Muscle of back (tissue), 11 donors: ENCODE data around the gene ANP32E. TPM values are rescaled to one million over a fixed set of nuclear protein-coding genes. Genes with fewer than 3 reads are reported as not detected.
"Not testable (repeated sequence)": the region's sequence is repeated elsewhere in the genome, so short reads cannot be mapped to it uniquely, and the experiment has no call there.

Source experiments
- DNase-seq, 3 donors: peaks; one replicate each; pipeline versions ENCODE4 v3.0.0 to v3.0.0-alpha.2; 2013
- polyA plus RNA-seq, 10 donors: library from polyadenylated mRNA; unstranded; fragments of 120-200 nt; gene quantifications; one replicate each; pipeline ENCODE4 v1.2.1, GENCODE V29; 2013; ENCODE audit not compliant: insufficient read length in 10 of 10

Gene ANP32E
- polyA plus RNA-seq, 10 donors: 35.6 to 54.5 (median 44.6) TPM

DNA sequence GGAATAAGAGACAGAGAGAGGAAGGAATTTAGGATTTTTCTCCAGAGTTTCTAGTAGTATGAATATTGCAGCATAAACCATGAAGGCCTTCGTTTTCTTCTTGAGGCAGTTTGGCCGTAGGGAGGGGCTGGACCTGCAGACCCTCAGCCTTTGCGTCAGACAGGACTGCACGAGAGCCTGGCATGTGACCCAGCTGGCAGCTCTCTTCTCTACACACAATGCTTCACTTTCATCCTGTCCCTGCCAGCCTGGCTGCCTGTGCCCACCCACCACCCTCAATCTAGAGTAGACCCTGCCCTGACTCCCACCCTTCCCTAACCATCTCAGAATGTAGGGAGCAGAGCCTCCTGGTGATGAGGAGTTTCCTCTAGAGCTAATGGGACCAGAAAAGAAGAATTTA lies 23.3 kb upstream of the ANP32E start:
- no peak for DNase-seq

DNA sequence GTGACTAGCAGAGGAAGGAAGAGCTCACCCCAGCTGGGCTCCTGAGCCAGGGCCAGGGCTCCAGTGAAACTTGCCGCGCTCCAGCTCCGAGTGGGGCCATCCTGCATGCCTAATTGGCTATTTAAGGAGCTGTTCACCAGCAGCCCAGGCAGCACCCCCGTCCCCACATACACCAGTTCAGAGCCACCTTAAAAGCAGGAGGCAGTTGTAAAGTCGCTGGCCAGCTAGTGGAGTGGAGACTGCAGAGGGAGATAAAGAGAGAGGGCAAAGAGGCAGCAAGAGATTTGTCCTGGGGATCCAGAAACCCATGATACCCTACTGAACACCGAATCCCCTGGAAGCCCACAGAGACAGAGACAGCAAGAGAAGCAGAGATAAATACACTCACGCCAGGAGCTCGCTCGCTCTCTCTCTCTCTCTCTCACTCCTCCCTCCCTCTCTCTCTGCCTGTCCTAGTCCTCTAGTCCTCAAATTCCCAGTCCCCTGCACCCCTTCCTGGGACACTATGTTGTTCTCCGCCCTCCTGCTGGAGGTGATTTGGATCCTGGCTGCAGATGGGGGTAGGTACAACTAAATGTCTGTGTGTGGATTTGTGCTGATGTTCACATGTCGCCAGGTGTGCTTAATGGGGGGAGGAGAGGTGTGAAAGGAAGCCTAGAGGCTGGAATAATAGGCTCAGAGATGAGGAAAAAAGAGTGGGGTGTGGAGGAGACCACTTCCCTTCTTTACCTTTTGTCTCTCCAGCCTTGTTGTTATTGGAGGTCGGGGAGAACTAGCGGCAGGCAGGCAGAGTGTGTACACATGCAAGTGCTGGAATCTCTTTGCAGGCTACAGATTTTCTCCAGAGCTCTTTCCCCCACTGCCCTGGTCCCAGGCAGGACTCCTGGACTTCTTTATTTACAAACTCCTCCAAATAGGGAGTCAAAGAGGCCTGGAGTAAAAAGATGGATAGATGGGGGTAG lies 22.0 kb upstream of the ANP32E start, which contains the start of gene CA14:
Gene CA14, plus strand, starts transcription at position 151 of the 962 bp plus-strand sequence. Its CDS starts 355 bp downstream, at position 506.
- peak in 1 of 3 donors; percentile 20 for DNase-seq

DNA sequence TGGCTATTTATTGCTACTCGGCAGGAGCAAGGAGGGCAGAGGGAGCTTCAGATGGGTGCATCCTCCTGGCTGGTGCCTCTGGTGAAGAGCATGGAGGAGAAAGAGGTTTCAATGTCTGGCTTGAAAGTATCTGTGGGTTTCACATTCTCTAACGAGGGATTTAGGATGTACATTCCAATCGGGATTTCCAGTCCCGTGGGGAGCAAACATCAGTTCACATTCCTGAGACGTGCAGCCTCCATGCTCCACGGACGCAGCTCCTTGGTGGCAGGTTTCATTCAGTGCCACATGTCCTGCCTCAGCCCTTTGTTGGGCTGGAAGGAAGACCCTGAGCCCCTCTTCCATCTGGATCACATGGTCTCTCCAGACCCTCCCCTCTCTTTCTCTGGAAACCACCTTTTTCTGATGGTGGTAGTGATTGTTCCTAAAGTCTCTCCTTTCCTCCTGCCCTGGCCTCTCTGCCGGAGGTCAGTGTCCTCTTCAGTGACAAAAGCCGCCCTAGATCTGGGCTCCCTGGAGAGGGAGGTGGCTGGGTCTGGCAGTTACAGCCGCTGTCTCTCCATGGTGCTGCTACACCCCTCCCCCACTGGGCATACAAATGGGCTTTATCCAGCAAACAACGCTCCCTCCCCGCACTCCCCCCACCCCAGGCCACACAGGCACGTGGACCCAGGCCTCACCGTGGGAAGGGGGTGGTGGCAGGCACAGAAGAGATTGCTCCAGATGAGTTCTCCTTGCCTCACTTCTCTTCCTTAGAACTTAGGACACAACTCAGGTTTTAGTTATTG lies 20.8 kb upstream of the ANP32E start:
- no peak for DNase-seq

DNA sequence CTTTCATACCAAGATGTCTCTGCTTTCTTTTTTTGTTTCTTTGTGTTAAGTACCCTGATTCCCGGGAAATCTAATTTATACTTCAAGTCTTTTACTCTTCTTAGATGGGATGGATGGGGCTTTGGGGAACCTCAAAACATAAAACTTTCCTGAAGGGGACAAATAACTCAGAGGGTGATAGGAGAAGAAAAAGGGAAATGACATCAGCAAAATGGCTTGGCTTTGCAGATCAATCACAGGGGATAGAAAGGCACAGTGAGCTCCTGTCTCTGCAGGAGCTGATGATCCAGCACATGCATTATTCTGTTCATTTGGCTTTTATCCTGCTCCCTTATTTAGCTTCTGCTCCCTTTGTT lies 20.3 kb upstream of the ANP32E start:
- DNase-seq: no peak

DNA sequence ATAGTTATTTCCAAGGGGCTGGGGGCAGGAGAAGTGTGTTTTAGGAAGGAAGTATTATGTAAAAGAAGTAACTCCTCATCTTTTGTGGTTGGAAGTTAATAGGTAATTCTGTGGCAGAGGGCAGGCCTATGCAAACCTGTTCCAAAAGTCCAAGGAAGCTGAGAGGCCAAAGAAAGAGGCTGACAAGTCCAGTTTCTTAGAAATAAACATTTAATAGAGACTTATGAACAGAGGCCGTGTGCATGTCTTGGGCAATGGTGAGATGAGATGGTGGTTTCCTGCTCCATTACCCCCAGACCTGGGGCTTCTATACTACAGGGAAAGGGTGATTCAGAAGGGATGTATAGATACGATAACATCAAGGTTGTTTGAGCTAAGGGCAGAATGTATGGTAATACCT lies 14.0 kb upstream of the ANP32E start:
- DNase-seq: no peak

DNA sequence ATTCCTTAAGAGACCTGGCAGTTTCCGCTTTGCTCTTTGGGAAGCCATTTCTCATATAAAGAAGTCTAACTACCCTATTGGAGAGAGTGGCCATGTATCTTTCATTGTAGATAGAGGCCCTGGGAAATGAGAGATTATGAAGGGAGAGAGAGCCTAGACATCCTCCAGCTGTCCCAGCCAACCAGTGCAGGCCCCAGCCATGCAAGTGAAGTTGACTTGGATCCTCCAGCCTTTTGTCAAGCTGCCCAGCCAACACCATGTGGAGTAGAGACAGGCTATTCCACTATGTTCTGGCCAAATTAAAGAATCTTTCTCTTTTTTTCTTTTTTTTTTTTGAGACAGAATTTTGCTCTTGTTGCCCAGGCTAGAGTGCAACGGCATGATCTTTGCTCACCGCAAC lies 7.1 kb upstream of the ANP32E start:
- no peak for DNase-seq

DNA sequence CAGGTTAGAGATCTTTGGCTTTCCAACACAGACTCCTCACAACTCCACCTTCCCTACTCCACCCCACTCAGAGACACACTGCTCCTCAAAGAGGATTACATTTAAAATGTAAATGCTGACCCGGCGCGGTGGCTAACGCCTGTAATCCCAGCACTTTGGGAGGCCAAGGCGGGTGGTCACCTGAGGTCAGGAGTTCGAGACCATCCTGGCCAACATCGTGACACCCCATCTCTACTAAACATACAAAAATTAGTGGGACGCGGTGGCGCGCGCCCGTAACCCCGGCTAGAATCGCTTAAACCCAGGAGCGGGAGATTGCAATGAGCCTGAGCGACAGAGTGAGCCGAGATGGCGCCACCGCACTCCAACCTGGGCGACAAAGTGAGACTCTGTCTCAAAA lies 1.8 kb upstream of the ANP32E start:
- no peak for DNase-seq

DNA sequence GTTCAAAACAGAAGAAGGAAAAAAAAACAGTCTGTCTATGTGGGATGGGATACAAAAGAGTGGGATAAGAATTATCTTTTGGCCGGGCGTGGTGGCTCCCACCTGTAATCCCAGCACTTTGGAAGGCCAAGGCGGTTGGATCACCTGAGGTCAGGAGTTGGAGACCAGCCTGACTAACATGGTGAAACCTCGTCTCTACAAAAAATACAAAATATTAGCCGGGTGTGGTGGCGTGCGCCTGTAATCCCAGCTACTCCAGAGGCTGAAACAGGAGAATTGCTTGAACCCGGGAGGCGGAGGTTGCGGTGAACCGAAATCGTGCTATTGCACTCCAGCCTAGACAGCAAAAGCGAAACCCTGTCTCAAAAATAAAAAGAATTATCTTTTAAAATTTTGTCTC lies 1.3 kb upstream of the ANP32E start:
- DNase-seq: not testable (repeated sequence)

DNA sequence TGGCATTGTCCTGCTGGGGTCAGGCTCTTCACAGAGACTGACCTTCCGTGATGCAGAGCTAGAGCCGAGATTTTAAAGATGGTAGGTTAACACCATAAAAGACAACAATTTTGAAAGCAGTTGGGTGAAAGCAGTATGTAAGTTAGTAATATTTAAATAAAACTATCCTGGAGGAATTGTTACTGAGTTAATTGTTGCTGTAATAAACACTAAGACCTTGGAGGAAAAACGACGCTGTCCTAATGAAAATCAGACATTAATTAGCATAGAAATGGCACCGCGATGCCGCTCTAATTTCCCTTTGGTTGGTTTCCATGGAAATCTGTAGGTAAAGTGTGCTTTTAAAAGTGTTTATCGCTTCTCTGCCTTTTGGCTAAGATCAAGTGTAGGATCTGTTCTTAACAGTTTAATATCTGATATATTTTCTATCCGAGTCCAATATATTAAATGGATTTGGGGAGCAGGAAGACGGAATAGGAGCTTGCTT lies 745 bp upstream of the ANP32E start:
- no peak for DNase-seq

DNA sequence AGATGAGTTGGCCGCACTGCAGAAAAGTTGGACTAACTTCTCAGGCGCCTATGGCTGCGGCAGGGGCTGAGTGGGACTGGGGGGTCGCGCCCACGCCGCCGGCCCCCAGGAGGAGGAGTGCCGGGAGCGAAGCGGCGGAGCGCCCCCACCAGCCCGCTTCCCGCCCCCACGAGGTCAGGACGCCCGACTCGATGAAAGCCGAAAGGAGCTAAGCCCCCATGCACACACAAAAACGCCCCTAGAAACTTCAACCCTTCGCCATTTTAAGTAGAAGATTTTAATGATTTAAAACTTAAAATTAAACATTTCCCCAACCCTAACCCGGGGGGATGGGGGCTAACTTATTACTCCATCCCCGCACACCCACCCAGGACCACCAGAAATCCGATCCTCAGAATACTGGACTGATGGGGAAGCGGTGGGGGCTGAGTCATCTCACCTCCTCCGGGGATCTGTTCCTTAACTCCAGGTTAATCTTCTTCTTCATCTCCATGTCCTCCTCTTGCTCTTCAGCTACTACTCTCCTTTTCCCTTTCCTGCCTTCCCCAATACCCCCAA lies 539 bp downstream of the ANP32E start:
- peak in 1 of 3 donors; percentile 79 for DNase-seq

DNA sequence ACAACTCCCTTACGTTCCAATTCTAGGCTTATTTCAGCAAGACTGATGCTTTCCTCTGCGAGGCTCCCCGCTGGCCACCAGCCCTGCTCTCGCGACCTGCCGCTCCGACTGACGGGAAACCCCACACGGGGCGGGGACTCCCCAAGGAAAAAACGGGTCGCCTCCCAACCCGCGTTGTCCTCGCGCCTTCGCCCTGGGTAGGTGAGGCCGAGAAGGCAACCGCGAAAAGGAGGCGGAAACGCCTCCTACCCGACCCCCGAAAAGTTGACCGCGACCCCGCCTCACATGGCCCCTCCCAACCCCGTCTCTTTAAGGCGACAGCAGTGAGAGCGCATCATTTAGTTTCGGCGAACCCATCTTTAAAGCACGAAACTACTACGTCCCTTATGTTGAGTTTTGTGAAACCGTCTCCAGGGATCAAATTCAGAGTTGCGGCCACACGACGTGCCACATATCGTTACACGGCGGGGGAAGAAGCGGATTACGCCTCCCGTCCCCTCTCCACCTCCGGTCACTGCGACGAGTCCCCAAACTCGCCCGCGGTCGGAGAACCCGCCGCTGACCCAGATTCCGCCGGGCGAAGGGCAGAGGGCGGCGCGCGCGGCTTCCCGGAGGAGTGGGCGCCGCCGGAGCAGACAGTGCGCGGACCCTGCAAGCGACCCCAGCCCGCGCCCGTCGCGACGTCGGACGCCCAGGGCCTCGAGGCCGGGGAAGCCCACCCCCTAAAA lies 1.2 kb downstream of the ANP32E start:
- DNase-seq: peak; percentile 73 to 95 (median 86)

DNA sequence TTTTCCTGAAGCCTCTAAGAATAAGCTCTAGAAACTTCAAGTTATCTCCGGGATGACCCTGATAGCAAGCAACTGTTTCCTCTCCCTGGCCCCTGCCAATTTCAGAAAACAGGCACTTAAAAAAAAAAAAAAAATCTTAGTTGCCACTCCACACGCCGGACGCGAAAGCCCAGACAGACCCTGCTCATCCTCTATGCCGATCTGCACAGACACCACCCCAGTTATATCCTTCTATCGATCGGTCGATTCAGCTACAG lies 1.7 kb downstream of the ANP32E start:
- DNase-seq: no peak

DNA sequence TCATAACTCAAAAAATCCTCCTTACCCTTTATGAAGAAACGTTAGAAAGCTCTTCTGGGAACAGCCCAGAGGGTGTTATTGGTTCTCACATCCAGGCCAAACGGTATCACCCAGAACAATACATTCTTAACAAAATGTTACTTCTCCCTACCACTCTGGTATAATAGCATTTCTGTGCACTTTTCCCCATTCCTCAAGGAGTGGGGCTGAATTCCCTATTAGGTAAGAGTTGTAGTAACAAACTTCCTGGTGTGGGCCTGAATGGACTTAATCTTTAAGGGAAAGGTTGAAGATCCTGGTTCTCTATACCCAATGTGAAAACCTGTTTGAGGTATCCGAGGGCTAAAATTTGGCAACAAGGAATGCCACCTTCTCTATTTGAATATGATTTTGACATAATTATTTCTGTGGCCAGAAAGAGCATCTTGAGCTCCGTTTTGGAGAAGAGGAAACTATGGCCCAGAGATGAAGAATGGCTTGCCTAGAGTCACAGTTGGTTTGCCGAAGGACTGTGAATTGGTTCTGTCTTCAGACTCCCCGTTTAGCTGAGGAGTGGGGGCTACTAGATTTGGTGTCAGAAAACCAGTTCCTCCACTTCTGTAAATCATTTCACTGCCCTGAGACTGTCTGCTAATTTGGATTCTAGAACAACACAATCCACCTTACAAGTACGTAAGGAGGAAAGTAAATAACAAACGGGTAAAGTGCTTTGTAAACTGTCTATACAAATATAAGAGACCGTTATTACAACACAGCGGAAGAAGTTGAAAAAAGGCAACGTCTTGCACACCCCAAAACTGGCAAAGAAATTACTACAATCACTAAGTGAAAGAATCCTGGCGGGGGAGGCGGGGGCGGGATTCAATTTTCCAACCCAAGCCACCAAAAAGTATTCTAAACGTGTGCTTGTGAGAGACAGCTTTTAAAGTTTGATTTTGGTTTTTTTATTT lies 2.3 kb downstream of the ANP32E start:
- DNase-seq: no peak

DNA sequence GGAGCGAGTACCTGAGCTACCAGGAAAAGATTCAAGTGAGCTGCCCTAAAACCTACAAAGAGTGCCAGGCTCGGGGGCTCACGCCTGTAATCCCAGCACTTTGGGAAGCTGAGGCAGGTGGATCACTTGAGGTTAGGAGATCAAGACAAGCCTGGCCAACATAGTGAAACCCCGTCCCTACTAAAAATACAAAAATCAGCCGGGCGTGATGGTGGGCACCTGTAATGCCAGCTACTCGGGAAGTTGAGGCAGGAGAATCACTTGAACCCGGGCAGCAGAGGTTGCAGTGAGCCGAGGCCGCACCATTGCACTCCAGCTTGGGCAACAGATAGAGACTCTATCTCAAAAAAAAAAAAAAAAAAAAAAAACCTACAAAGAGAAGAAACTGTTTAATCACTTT lies 3.0 kb downstream of the ANP32E start:
- not testable (repeated sequence) for DNase-seq

DNA sequence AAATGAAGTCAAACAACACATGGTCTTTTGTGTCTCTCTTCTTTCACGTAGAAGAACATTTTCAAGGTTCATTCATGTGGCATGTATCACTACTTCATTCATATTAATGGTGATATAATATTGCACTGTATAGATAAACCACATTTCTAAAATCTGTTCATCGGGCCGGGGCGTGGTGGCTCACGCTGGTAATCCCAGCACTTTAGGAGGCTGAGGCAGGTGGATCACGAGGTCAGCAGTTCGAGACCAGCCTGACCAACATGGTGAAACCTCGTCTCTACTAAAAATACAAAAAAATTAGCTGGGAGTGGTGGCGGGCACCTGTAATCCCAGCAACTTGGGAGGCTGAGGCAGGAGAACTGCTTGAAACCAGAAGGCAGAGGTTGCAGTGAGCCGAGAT lies 7.7 kb downstream of the ANP32E start:
- not testable (repeated sequence) for DNase-seq

DNA sequence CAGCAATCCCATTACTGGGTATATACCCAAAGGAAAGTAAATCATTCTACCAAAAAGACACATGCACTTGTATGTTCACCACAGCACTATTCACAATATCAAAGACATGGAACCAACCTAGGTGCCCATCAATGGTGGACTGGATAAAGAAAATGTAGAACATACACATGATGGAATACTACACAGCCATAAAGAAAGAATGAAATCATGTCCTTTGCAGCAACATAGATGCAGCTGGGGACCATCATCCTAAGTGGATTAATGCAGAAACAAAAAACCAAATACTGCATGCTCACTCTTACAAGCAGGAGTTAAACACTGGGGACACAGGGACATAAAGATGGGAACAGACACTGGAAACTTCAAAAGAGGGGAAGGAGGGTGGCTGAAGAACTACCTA lies 8.7 kb downstream of the ANP32E start:
- DNase-seq: no peak

DNA sequence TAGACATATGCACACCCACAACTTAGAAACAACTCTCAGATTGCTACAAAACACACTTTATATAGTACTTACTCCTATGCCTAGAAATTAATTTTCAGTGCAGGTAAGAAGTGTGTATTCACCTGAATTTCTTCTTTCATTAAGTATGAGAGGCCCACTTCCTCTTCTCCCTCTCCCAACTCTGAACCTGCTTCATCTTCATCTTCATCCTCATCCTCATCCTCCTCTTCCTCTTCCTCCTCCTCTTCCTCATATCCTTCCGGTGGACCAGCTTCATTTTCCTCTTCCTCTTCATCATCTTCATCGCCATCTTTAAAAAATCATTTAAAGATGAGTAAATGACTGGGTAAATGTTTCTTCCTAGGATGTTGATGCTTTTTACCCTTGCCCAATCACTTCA lies 9.4 kb downstream of the ANP32E start:
- no peak for DNase-seq

DNA sequence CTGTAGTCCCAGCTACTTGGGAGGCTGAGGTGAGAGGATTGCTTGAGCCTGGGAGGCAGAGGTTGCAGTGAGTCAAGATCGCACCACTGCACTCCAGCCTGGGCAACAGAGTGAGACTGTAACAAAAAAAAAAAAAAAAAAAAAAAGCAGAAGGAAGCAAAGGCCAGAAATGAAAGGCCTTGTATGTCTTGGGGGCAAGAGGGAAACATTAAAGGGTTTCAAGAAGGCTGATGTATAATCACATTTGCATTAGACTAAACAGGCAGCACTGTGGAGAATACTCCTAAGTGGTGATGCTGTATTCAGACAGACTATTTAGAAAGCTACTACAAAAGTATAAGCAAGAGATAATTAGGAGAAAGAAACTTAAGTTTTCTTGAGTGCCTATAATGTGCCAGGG lies 10.4 kb downstream of the ANP32E start:
- DNase-seq: no peak

DNA sequence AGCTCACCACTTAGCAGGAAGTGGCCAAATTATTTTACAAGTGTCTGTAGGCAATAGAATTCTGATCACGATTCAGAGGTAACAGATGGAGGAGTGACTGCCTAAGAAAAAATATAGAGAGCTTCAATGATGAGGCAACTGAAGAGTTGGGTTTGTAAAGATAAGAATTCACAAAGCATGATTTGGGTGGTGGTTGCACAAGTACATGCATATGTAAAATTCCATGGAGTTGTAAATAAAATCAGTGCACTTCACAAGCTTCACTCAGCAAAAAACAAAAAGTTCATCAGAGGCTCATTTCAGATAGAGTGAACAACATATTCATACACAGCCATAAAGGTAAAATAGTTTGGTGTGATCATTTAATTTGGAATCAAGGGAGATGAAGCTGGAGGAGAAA lies 10.9 kb downstream of the ANP32E start:
- DNase-seq: no peak

DNA sequence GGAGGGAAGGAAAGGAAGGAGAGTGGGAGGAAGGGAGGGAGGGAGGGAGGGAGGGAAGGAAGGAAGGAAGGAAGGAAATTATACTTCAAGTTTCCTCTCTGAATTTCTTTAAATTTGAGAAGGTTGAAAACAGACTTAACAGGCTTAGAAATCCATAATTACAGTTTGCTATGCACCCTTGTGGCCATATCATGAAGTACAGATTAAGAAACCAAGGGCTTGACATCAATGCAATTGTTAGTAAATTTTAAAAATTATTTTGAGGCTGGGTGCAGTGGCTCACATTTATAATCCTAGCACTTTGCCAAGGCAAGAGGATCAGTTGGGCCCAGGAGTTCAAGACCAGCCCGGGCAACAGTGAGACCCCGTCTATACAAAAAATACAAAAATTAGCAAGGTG lies 14.4 kb downstream of the ANP32E start:
- DNase-seq: peak in 1 of 3 donors; percentile 24

DNA sequence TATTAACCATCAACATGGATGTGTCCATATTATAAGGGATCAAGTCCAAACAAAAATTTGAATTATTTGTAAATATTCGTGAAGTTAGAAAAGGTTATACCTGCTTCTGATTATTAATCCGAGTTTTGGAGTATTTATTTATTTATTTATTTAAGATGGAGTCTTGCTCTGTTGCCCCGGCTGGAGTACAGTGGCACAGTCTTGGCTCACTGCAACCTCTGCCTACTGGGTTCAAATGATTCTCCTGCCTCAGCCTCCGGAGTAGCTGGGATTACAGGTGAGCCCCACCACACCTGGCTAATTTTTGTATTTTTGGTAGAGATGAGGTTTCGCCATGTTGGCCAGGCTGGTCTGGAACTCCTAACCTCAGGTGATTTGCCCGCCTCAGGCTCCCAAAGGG lies 20.1 kb downstream of the ANP32E start:
- not testable (repeated sequence) for DNase-seq
